ENCODE measurements around the gene HNRNPA3. TPM values are rescaled to one million over a fixed set of nuclear protein-coding genes. Genes with fewer than 3 reads are reported as not detected.

HNRNPA3 gene
- total and polyA plus RNA-seq, 2 of the 13 experiments (the other 11 are each of a cell fraction or from before 2014, with no cell fraction given) = 73.3 to 97.7 TPM

GRCh38 chr2:177169810-177170514 lies 42.6 kb upstream of the HNRNPA3 start (continued):
- no peak for TF ChIP-seq SNAPC5 (CRISPR knock-in tag; IDR thresholded peaks at IDR 0.05; ENCODE audit: borderline replicate concordance)
- no peak for TF ChIP-seq AGO2 (optimal IDR thresholded peaks at IDR 0.05; ENCODE audit: low read depth, low read length)

- no peak for FAIRE-seq
- Histone ChIP-seq H3K27me3 (ENCODE audit: control insufficient read depth in 1 of 2, insufficient read depth in 2 of 2, low read length in 2 of 2) (no peaks in the 10 kb centered on the region), H3K4me3 (replicated peaks in 1 of 3; ENCODE audit: insufficient read depth in 1 of 3, low read depth in 2 of 3, low read length in 3 of 3) (no peak overlapping the region), H2AFZ (ENCODE audit: low read length) (no peak overlapping the region), H3K4me1 (ENCODE audit: insufficient read depth, low read length) (peaks cover 94% of the 10 kb centered on the region), H4K20me1 (ENCODE audit: insufficient read depth, low read length) (no peaks in the 10 kb centered on the region), H3K79me2 (ENCODE audit: insufficient read depth, low read length) (no peaks in the 10 kb centered on the region), H3K4me2 (ENCODE audit: low read depth, low read length) (no peak overlapping the region), H3K27ac (ENCODE audit: extremely low read length, insufficient read depth, low read length) (no peak overlapping the region), H3K9me3 (ENCODE audit: low read length) (no peaks in the 10 kb centered on the region), H3K9ac (ENCODE audit: insufficient read depth, low read depth, low read length) (no peak overlapping the region), H3K36me3 (replicated peaks in 1 of 2; ENCODE audit: control insufficient read depth in 1 of 2, insufficient read depth in 2 of 2, low read length in 2 of 2) (no peaks in the 10 kb centered on the region)
- in situ Hi-C loops (cut with HindIII; ENCODE audit: extremely low pct_ligation_motif_present, low pct_unique_long_range_greater_than_20kb) (no loop called here), intact Hi-C loops (cut with micrococcal nuclease; ENCODE audit: unreplicated experiment) (no loop called here)
- no peak for ATAC-seq
- TF ChIP-seq ZIK1 (CRISPR knock-in tag; IDR thresholded peaks at IDR 0.05; ENCODE audit: borderline replicate concordance, low read depth) (no peak), ZNF776 (CRISPR knock-in tag; IDR thresholded peaks at IDR 0.05) (no peak), ZFP62 (CRISPR knock-in tag; IDR thresholded peaks at IDR 0.05) (no peak), ZNF3 (CRISPR knock-in tag; IDR thresholded peaks at IDR 0.05) (peak; percentile 77), ZBTB33 (CRISPR knock-in tag; IDR thresholded peaks at IDR 0.05) (peak; percentile 50)
- no TSS peak for BruUV-seq (replicated peaks)
- no peak for DNase-seq (ENCODE audit: low spot score)
- POLR2A ChIA-PET = interaction anchor here (2.0 to 2.7 kb wide), 2 partner anchors 41 to 93 kb away, joined by 15 read pairs; partner anchors contain the start of genes HNRNPA3 and NFE2L2
- CTCF ChIA-PET (ENCODE audit: low intra/inter-chr PET ratio, low total read pairs) = no interaction called here
- 98% methylated on average over 4 of the region's 4 CpGs for WGBS (ENCODE audit: low lambda C conversion rate)
Observed at GRCh38 chr2:177171418-177171865, 41.2 kb upstream of the HNRNPA3 start.

Data from HepG2 (cell line).